GM18498 (cell line): ENCODE measurements around the gene CYTH4.
"Not testable (repeated sequence)": the region's sequence is repeated elsewhere in the genome, so short reads cannot be mapped to it uniquely, and the experiment has no call there.

Experiments
- ATAC-seq: cut with Tn5 transposase; IDR thresholded peaks from one replicate; pipeline ENCODE4 v1.9.1; 2021; ENCODE audit warnings: mild to moderate bottlenecking, moderate library complexity; ENCODE audit not compliant: unreplicated experiment

Gene CYTH4

DNA sequence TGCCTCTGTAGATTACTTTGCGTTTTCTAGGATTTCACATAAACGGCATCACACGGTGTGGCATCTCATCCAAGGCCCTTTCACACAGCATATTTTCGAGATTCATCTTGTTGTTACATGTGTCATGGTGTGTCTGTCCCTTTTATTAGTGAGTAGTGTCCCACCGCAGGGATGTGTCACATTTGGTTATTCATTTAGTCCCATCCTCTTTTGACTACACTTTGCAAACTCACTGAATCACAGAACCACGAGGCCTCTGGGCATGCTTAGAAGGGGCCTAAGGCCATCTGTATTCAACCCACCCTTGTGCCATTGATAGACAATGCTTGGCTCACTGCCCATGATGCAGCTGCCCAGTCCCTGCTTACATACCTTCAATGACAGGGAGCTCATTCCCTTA is 34.1 kb upstream of the CYTH4 start:
- no peak for ATAC-seq

DNA sequence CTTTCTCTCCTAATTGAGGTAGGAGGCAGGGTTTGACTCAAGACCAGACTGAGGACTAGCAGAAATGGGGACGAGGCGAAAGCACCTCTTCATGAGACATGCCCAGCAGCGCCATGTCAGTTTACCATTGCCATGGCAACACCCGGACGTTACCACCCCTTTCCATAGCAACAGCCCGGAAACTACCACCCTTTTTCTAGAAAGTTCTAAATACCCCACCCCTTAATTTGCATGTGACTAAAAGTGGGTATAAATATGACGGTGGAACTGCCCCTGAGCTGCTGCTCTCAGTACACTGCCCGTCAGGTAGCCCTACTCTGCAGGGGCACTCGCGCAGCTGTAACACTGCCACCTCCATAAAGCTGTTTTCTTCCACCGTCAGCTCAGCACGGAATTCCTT is 32.3 kb upstream of the CYTH4 start:
- ATAC-seq, result no peak

DNA sequence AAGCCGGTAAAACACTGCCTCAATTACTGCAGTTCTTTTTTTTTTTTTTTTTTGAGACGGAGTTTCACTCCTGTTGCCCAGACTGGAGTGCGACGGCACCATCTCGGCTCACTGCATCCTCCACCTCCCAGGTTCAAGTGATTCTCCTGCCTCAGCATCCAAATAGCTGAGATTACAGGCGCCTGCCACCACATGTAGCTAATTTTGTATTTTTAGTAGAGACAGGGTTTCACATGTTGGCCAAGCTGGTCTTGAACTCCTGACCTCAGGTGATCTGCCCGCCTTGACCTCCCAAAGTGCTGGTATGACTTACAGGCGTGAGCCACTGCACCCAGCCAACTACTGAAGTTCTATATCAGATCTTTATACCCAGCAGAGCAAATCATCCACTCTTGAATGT is 30.5 kb upstream of the CYTH4 start:
- ATAC-seq, result not testable (repeated sequence)

DNA sequence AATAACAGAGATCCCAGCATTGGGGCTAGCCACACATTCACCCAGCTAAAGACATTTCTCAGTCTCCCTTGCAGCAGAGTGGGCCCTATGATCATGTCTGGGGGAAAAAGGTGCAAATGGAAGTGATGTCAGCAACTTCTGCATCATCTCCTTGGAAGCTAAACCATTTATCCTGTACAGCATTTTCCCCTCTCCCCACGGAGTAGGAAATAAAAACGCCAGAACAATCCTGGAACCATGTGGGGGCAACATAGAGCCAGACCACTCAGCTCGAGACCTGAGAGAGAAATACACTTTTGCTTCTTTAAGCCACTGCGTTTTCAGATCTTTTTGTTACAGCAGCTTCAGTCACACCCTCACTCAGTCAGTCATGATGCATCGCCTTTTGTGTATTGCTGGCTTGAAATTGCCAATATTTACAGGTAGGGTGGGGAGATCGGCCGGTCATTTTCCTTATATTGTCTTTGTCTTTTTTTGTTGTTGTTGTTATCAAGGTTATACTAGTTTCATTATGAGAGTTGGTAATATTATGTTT is 29.1 kb upstream of the CYTH4 start:
- ATAC-seq, result no peak

DNA sequence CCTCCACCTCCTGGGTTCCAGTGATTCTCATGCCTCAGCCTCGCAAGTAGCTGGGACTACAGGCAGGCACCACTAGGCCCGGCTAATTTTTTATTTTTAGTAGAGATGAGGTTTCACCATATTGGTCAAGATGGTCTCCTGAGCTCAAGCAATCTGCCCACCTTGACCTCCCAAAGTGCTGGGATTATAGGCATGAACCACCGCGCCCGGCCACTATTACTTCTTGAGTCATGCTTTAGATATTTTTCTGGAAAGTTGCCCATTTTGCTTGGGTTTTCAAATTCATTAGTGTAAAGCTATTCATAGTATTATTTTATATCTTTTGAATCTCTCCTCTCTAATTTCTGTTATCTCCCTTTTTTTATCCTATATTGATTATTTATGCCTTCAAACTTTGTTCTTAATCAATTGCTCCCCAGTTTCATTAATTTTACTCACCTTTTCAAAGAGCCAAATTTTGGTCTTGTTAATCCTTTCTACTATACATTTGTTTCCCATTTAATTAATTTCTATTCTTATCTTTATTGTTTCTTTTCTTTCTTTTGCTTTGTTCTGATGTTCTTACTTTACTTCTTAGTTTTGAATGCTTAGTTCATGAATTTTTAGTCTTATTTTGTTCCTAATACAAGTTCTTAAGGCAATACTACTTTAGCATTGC is 28.0 kb upstream of the CYTH4 start:
- no peak for ATAC-seq

DNA sequence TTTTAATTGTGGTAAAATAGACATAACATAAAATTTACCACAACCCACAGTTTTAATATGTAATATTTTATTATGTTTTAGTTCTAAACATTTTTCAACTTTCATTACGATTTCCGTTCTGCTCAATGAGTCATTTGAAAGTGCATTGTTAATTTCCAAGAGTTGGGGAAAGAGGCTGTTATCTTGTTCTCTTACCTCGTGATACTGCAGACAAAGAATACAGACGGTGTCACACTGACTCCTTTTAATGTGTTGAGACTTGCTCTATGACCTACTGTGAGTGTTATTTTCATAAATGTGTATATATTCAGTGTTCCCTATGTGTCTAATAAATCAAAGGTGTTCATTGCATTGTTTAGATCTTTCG is 27.5 kb upstream of the CYTH4 start:
- ATAC-seq, result no peak

DNA sequence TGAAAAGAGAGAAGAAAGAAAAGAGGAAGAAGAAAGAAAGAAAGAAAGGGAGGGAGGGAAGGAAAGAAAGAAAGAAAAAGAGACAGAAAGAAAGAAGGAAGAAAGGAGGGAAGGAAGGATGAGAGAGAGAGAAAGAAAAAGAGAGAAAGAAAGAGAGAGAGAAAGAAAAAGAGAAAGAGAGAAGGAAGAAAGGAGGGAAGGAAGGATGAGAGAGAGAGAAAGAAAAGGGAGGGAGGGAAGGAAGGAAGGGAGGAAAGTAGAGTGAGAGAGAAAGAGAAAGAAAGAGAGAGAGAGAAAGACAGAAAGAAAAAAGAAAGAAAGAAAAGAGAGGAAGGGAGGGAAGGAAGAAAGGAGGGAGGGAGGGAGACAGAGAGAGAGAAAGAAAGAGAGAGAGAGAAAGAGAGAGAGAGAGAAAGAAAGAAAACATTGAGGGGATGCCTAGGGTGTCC is 26.7 kb upstream of the CYTH4 start:
- ATAC-seq, result no peak

DNA sequence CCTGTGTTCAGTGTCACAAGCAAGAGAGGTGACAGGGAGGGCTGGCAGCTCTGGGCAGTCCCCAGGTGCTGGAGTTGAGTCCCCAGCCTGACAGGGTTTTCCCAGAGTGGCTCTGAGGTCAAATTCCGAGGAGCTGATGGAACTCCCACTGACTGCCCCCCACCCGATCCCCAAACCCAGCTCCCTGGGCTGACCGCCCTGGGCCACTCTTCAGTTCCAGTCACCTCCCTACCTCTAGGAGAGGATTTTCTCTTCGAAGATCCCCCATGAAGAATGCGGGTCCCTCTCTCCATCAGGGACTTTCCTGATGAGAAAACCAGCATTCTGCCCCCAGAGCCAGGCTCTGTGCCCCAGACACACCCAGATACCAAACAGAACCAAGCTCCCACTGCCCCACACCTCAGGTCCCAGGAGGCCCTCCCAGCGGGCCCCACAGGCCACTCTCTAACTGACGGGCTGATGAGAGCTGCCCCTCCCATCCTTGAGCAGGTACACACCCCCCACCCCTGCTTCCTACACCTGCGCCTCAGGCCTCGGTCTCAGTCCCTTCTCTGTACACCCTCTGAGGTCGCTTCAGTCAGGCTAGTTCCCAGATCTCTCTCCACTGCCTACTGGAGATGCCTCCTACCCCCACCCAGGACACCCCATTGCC is 26.1 kb upstream of the CYTH4 start:
- ATAC-seq, result no peak

DNA sequence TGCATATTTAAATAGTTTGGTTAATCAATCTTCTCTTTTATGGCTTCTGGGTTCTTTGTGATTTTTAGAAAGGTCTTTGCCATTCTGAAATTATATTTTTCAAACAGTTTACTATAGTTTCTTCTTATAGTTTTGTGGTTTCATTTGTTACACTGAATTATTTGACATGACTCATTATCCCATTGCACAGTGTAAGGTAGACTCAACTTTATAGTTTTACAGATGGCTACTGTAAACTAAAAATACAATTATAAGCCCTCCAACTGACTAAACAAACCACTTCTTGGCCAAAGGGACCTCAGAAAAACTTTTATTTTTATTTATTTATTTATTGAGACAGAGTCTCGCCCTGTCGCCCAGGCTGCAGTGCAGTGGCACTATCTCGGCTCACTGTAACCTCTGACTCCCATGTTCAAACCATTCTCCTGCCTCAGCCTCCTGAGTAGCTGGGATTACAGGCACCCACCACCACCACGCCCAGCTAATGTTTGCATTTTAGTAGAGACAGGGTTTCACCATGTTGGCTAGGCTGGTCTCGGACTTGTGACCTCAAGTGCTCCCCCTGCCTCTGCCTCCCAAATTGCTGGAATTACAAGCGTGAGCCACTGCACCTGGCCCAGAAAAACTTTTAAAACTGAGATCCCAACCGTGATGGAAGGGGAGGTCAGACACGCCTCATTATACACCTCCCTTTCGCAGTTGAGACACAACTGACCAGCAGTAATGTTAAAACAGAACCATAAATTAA is 24.1 kb upstream of the CYTH4 start:
- ATAC-seq, result no peak

DNA sequence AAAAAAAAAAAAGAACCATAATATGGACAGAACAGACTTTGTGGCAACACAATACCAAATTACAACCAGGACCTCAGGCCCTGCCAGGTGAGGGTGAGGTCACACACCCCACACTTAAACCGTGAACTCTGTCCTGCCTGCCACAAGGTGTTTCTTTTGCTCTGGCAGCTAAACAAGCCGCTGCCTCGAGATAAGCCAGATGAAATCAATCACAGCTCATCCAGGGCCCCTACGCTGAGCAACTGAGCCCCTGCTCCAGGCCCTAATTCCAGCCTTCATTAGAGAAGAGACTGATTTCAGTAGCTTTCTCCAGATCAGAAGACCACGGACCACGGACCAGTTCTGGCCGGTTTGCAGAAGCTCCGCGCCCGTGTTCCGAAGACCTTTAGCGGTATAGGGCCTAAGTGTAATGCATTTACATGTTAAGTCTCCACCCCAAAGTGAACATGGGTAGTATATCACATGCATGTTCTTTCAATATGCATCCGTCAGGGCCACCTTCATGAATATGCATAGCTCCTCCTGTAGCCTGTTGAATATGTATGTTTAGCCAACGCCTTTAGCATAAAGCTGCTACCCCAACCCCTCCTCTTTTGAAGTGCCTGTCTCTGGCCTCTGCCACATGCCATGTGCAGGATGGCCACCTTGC is 23.4 kb upstream of the CYTH4 start:
- ATAC-seq, result no peak

DNA sequence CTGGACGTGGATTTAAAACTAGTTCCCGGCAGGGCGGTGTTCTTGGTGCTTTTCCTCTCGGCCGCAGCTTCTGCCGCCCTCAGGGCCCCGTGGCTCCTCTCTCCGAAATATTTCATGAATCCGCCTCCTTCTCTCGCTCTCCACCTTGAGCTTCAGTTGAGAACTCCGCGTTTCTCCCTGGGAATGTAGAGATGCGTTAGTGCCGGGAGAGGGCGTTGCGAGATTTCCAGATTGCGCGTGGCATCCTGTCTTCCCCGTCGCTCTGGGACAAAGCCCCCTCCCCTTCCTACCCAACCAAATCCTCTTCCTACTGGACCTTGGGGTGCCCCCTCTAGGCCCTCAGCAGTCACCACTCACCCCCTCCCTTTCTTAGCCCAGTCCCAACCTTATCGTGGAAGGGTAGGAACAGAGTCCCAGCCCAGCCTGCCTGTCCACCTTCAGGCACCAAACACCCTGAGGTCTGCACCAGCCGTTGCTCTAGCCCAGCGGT is 22.7 kb upstream of the CYTH4 start:
- no peak for ATAC-seq

DNA sequence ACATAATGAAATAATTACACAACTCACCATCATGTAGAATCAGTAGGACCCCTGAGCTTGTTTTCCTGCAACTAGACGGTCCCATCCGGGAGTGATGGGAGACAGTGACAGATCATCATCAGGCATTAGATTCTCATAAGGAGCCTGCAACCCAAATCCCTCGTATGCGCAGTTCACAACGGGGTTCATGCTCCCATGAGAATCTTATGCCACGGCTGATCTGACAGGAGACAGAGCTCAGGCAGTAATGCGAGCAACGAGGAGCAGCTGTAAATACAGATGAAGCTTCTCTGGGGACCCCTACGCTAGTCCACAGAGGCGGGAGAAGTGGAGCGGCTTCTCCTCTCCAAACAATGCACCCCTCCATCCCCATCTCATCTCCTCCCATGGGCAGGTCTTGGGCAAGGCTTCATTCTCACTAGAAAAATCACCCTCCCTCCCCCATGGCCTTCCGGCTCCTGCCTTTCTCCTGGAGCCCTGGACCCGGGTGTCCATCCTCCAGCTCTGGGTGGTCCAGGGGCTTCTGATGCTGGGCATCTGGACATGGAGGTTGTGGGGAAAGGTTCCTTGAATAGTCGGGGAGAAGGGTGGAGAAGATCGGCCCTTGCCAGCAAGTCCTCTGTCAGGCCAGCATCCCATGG is 22.0 kb upstream of the CYTH4 start:
- ATAC-seq, result no peak

DNA sequence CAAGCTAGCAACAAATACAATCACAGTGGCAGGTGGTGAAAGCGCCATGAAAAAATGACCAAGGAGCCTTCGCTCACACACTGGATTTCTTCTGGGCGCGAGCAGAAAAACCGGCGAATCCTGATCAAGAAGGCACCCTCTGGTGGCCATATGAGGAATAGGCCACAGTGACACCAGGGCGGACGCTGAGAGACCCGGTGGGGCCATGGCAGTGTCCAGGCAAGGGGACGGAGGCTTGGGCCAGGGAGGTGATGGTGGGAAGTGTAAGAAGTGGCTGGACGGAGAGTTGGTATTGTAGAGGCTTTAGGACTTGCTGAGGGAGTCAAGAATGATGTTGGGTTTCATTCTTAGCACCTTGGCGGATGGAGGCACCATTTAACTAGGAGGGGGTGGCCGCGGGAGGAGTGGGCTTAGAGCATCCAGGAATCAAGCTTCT is 21.4 kb upstream of the CYTH4 start:
- ATAC-seq, result no peak

DNA sequence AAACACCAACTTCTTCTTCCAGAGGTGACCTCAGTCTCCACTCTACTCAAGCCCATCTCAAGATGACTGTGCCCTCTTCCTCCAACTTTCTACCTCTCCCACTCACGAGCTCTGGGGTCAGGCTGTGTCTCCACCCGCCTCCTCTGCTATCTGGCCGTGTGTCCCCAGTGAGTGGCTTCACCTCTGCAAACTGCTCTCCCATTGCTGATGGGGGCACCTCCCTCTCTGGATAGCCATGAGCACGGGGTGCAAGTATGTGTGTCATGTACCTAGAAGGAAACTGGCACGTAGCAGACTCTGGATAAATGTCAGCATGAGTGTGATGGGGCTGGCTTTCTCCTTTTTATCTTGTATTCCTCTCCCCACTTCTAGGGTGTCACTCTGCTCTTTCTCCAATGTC is 20.0 kb upstream of the CYTH4 start:
- no peak for ATAC-seq

DNA sequence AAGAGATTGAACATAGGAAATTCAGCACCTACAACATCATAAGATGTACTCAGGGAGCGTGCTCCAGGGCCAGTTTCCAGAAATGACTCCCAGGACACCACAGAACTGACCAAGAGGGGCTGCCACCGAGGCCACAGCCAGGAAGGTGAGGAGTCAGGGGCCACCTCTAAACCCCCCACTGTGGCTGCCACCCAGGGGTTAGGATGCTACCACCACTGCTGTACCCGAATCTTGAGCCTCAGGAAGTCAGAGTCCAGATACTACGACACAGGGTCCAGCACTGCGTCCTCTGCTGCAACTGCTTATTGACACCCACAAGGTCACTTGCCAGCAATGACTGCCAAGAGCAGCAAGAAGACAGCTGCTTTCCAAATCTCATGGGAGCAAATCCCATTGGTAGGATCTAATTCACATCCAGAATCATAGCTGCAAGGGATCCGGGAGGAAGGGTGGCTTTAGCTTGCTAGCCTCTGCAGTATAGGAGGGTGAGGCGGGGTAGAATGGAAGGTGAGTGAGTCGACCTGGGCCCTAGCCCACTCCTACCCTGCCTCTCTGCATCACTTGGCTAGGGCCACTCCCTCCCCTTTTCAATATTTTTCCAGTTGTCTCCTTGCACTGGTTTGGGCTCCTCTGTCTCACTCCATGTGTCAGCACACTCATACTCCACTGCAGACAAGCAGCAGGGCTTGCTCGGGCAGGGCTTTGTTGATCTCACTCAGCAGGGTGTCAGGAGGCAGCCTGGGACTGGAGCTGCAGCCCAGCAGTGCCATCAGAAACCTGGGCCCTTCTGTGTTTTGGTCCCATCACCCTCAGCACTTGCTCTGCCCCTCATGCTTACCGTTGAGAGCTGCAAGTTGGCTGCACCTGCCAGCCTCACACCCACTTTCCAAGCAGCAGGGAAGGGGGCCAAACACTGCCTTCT is 18.1 kb upstream of the CYTH4 start:
- ATAC-seq, result no peak

DNA sequence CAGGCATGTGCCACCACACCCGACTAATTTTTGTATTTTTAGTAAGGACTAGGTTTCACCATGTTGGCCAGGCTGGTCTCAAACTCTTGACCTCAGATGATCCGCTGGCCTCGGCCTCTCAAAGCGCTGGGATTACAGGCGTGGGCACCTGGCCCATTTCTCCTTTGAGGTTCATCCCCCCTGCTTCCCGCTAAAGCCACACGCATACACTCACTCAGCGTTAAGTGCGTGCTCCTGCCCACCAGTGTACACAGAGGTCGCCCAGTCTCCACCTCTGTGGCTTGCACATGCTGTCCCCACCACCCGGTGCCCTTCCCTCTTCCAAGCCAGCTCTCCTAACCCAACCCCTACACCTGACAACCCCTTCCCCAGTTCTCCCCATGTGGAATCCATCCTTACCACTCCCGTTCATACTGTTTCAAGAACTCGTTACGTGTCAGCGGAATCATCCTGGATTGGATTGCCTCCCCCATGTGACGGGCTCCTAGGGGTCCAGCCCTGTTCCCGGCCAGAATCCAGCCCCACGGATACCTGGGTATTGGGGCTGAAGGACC is 15.7 kb upstream of the CYTH4 start:
- ATAC-seq, result no peak

DNA sequence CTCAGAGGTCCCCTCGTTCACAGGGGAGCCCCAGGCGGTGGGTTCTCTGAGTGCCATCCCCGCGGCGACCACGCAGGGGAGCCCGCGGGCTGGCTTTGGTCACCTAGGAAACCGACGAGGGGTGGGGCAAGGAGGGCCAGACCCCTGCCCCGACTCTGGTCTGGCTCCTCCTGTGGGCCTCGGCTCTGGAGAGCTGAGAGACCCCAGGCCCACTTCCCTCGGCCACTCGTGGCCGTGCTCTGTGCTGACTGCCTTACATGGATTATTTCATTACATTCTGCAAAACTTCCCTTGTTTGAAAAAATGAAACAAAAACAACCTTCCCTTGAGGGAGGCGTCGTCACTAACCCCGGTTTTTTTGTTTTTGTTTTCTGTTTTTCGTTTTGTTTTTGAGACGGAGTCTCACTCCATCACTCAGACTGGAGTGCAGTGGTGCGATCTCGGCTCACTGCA is 15.1 kb upstream of the CYTH4 start:
- ATAC-seq, result peak; percentile 88

DNA sequence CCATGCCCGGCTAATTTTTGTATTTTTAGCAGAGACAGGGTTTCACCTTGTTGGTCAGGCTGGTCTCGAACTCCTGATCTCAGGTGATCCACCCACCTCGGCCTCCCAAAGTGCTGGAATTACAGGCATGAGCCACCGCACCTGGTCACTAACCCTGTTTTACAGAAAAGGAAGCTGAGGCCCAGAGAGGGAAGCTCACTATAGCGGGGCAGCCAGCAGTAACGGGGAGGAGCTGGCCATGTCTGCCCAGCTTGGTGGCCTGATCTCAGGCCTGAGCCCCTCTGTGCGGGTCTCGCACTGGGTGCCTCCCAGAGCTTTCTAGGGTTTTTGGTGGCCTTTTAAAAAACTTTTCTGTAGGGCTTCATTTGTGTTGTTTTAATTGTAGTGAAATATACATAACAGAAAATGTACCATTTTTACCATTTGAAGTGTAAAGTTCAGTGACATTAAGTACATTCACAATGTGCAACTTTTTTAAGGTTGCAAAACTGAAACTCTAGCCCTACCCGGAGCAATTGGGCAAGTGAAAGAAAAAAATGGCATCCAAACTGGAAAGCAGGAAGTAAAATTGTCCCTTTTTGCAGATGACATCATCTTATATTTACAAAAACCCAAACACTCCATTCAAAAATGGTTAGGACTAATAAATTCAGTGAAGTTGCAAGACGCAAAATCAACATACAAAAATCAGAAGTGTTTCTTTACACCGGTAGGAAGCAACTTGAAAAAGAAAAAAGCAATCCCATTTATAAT is 14.5 kb upstream of the CYTH4 start:
- no peak for ATAC-seq
